Keratinocyte (primary cell): ENCODE results near the gene SF3A2. TPM values are rescaled to one million over a fixed set of nuclear protein-coding genes. Genes with fewer than 3 reads are reported as not detected.

Source experiments
- DNase-seq: peaks from one replicate; pipeline ENCODE4 v3.0.0-alpha.2; 2011; ENCODE audit warnings: low read depth, missing footprints, low spot score
- FAIRE-seq: peaks from 2 replicates; lab custom pipeline; 2011; peaks lifted over from hg19 to GRCh38; lab: Jason Lieb, UNC
- H2AFZ ChIP-seq: 2 replicates; pipeline ENCODE4 v1.6.0; 2012; ENCODE audit warnings: low read length, control low read depth, inconsistent platforms; ENCODE audit not compliant: control insufficient read depth
- H3K27ac ChIP-seq: 2 replicates; pipeline ENCODE4 v1.5.1; 2011; ENCODE audit warnings: low read length; ENCODE audit not compliant: control insufficient read depth, insufficient read depth
- H3K27me3 ChIP-seq: 3 replicates; pipeline ENCODE4 v1.6.0; 2011; ENCODE audit warnings: low read length; ENCODE audit not compliant: control insufficient read depth, insufficient read depth; ENCODE audit errors: extremely low read depth
- H3K36me3 ChIP-seq, 2 experiments: 2 replicates in 1 of 2; 3 replicates in 1 of 2; pipeline ENCODE4 v1.5.1; 2011; ENCODE audit warnings: low read length in 2 of 2, mild to moderate bottlenecking in 1 of 2; ENCODE audit not compliant: control insufficient read depth in 2 of 2, insufficient read depth in 2 of 2; ENCODE audit errors: extremely low read depth in 1 of 2
- H3K4me1 ChIP-seq: 3 replicates; pipeline ENCODE4 v1.5.1; 2011; ENCODE audit warnings: low read length; ENCODE audit not compliant: control insufficient read depth, insufficient read depth; ENCODE audit errors: extremely low read depth
- H3K4me2 ChIP-seq: 3 replicates; pipeline ENCODE4 v1.6.0; 2011; ENCODE audit warnings: low read depth, low read length; ENCODE audit not compliant: control insufficient read depth, insufficient read depth; ENCODE audit errors: extremely low read depth
- H3K4me3 ChIP-seq, 3 experiments: fragments of 200-600 bp in 1 of 3; sonication (generic) in 1 of 3; 2 replicates in 2 of 3; 3 replicates in 1 of 3; pipeline ENCODE4 v1.5.1; 2011 to 2016; ENCODE audit warnings: low read length in 3 of 3, mild to moderate bottlenecking in 3 of 3, control low read depth in 2 of 3, inconsistent platforms in 1 of 3, low read depth in 1 of 3, mixed read lengths in 1 of 3, mixed run types in 1 of 3, moderate library complexity in 1 of 3; ENCODE audit not compliant: control insufficient read depth in 2 of 3, insufficient read depth in 2 of 3; ENCODE audit errors: extremely low read depth in 1 of 3
- H3K79me2 ChIP-seq: 2 replicates; pipeline ENCODE4 v1.6.0; 2012; ENCODE audit warnings: low read length; ENCODE audit not compliant: control insufficient read depth, insufficient read depth
- H3K9ac ChIP-seq: 3 replicates; pipeline ENCODE4 v1.6.0; 2011; ENCODE audit warnings: low read length; ENCODE audit not compliant: control insufficient read depth, insufficient read depth; ENCODE audit errors: extremely low read depth
- H3K9me1 ChIP-seq: 3 replicates; pipeline ENCODE4 v1.6.0; 2011; ENCODE audit warnings: low read length; ENCODE audit not compliant: control insufficient read depth, insufficient read depth; ENCODE audit errors: extremely low read depth
- H3K9me3 ChIP-seq: 2 replicates; pipeline ENCODE4 v1.5.1; 2012; ENCODE audit warnings: low read depth, low read length; ENCODE audit not compliant: control insufficient read depth
- H4K20me1 ChIP-seq: 3 replicates; pipeline ENCODE4 v1.6.0; 2011; ENCODE audit warnings: low read length; ENCODE audit not compliant: control insufficient read depth, insufficient read depth; ENCODE audit errors: extremely low read depth
- CTCF ChIP-seq, 3 experiments: IDR thresholded peaks in 1 of 3; conservative IDR thresholded peaks in 1 of 3; optimal IDR thresholded peaks in 1 of 3; 2 replicates in 2 of 3; 3 replicates in 1 of 3; pipeline versions ENCODE3 to v1.5.1; 2011; ENCODE audit warnings: low read length in 3 of 3, mild to moderate bottlenecking in 3 of 3, moderate library complexity in 2 of 3, control low read depth in 1 of 3, inconsistent platforms in 1 of 3; ENCODE audit not compliant: insufficient read depth in 2 of 3; ENCODE audit errors: extremely low read depth in 1 of 3
- EZH2 ChIP-seq: IDR thresholded peaks from one replicate; pipeline ENCODE4 v1.6.1; 2012; ENCODE audit warnings: inconsistent platforms, mild to moderate bottlenecking, low read length, moderate library complexity
- dilution Hi-C: fragments of 300-500 bp; cut with MboI; formaldehyde crosslinking; loops from one replicate; pipeline ENCODE4 v1.7.0; 2020; ENCODE audit warnings: low sequenced_read_pairs; ENCODE audit not compliant: extremely low pct_ligation_motif_present
- polyA plus RNA-seq, 5 experiments: library from polyadenylated mRNA; depleted of rRNA in 3 of 5; stranded (reverse) in 3 of 5; stranded (forward) in 1 of 5; unstranded in 1 of 5; fragments of >200 nt; gene quantifications; 1 replicate in 1 of 5; 2 replicates in 3 of 5; 3 replicates in 1 of 5; pipeline versions ENCODE4 v1.2.1 to v1.2.3, GENCODE V29; 2011 to 2012; ENCODE audit warnings: missing spikeins in 2 of 5, low read depth in 1 of 5, low replicate concordance in 1 of 5

Gene SF3A2
- polyA plus RNA-seq, 1 donor (not counting 4 experiments of a cell fraction or from before 2014, with no cell fraction given), result 4.7 TPM

- Histone ChIP-seq H3K4me1 (no peaks in the 10 kb centered on the region), H2AFZ (no peak overlapping the region), H3K9ac (no peak overlapping the region), H3K27me3 (peaks cover 39% of the 10 kb centered on the region), H3K9me1 (no peaks in the 10 kb centered on the region), H3K36me3 (peaks cover 13 to 31% of the 10 kb centered on the region in 2 experiments), H3K9me3 (no peaks in the 10 kb centered on the region), H4K20me1 (peaks cover 11% of the 10 kb centered on the region), H3K27ac (no peak overlapping the region), H3K79me2 (peaks cover 12% of the 10 kb centered on the region), H3K4me3 (no peak overlapping the region), H3K4me2 (no peak overlapping the region)
- dilution Hi-C loops, result no loop called here
- TF ChIP-seq CTCF (optimal IDR thresholded peaks at IDR 0.05 in 1 of 3, IDR thresholded peaks at IDR 0.05 in 1 of 3, conservative IDR thresholded peaks at IDR 0.05 in 1 of 3; ENCODE audit: extremely low read depth in 1 of 3, insufficient read depth in 2 of 3, low read length in 3 of 3) (no peak), EZH2 (no peak)
- DNase-seq (no peak), FAIRE-seq (no peak)
Measured at GRCh38 chr19:2248136-2249009, 11.7 kb downstream of the SF3A2 start.

GRCh38 chr19:2249010-2249866 is 12.6 kb downstream of the SF3A2 start, which contains the start of gene AMH:
Gene AMH (plus strand): TSS chr19:2249323. CDS start chr19:2249333, 10 bp downstream.
- TF ChIP-seq EZH2 (no peak), CTCF (optimal IDR thresholded peaks at IDR 0.05 in 1 of 3, IDR thresholded peaks at IDR 0.05 in 1 of 3, conservative IDR thresholded peaks at IDR 0.05 in 1 of 3; ENCODE audit: extremely low read depth in 1 of 3, insufficient read depth in 2 of 3, low read length in 3 of 3) (no peak)
- no peak within 1 kb of the TSS for H2AFZ ChIP-seq
- DNase-seq (no peak), FAIRE-seq (no peak)
- peaks cover 47% of the 10 kb centered on the region for H3K27me3 ChIP-seq
- peaks cover 4% of the 10 kb centered on the region for H3K79me2 ChIP-seq
- H3K9me1 ChIP-seq, result no peaks in the 10 kb centered on the region
- dilution Hi-C loops, result no loop called here
- no peaks in the 10 kb centered on the region for H3K9me3 ChIP-seq
- no peaks in the 10 kb centered on the region for H3K4me1 ChIP-seq
- no peak within 1 kb of the TSS for H3K9ac ChIP-seq
- H3K27ac ChIP-seq, result no peak within 1 kb of the TSS
- no peak within 1 kb of the TSS for H3K4me2 ChIP-seq
- peaks cover 9% of the 10 kb centered on the region for H4K20me1 ChIP-seq
- no peak within 1 kb of the TSS for H3K4me3 ChIP-seq
- H3K36me3 ChIP-seq, result peaks cover 13 to 23% of the 10 kb centered on the region in 2 experiments
